Subcutaneous abdominal adipose tissue (tissue), 5 donors: ENCODE results near the gene HECW1.

Experiments
- H3K27ac ChIP-seq: one replicate; pipeline ENCODE4 v1.7.0; 2013; ENCODE audit warnings: low read depth, mild to moderate bottlenecking, inconsistent platforms, low read length, moderate library complexity
- H3K27me3 ChIP-seq, 5 donors: one replicate each; pipeline ENCODE4 v1.7.0; 2013; ENCODE audit warnings: low read length in 5 of 5, inconsistent platforms in 1 of 5; ENCODE audit not compliant: control insufficient read depth in 5 of 5, insufficient read depth in 4 of 5
- H3K36me3 ChIP-seq, 5 donors: one replicate each; pipeline ENCODE4 v1.7.0; 2013; ENCODE audit warnings: low read length in 5 of 5; ENCODE audit not compliant: control insufficient read depth in 5 of 5, insufficient read depth in 5 of 5
- H3K4me1 ChIP-seq, 5 donors: one replicate each; pipeline ENCODE4 v1.7.0; 2013; ENCODE audit warnings: low read length in 5 of 5, mild to moderate bottlenecking in 3 of 5, moderate library complexity in 1 of 5; ENCODE audit not compliant: control insufficient read depth in 5 of 5, insufficient read depth in 5 of 5
- H3K4me3 ChIP-seq, 5 donors: one replicate each; pipeline ENCODE4 v1.7.0; 2013; ENCODE audit warnings: low read length in 5 of 5, low read depth in 1 of 5
- H3K9ac ChIP-seq, 5 donors: one replicate each; pipeline ENCODE4 v1.7.0; 2013; ENCODE audit warnings: low read length in 5 of 5, mild to moderate bottlenecking in 4 of 5, moderate library complexity in 3 of 5
- H3K9me3 ChIP-seq, 5 donors: one replicate each; pipeline ENCODE4 v1.7.0; 2013; ENCODE audit warnings: low read length in 5 of 5; ENCODE audit not compliant: control insufficient read depth in 5 of 5
- donor health status: healthy.
- donor health status: healthy.
- donor health status: healthy.
- donor health status: healthy.
- donor health status: healthy.

The HECW1 gene

GRCh38 chr7:43110791-43111535, 1.5 kb upstream of the HECW1 start:
- Histone ChIP-seq H3K4me3 (no peak overlapping the region), H3K4me1 (peaks cover 0 to 17% (median 15%) of the 10 kb centered on the region in 5 donors), H3K9ac (no peak overlapping the region), H3K9me3 (no peaks in the 10 kb centered on the region), H3K27ac (no peak overlapping the region), H3K36me3 (no peaks in the 10 kb centered on the region), H3K27me3 (peaks cover 21 to 43% (median 29%) of the 10 kb centered on the region in 5 donors)

- no peak overlapping the region for H3K9ac ChIP-seq
- H3K4me3 ChIP-seq = no peak overlapping the region
- H3K27me3 ChIP-seq = peaks cover 21 to 48% (median 33%) of the 10 kb centered on the region in 5 donors
- H3K27ac ChIP-seq = no peak overlapping the region
- peaks cover 0 to 21% (median 15%) of the 10 kb centered on the region in 5 donors for H3K4me1 ChIP-seq
- no peaks in the 10 kb centered on the region for H3K9me3 ChIP-seq
- no peaks in the 10 kb centered on the region for H3K36me3 ChIP-seq
Measured at GRCh38 chr7:43111630-43112458, 603 bp upstream of the HECW1 start.

GRCh38 chr7:43112941-43113621, 634 bp downstream of the HECW1 start:
- Histone ChIP-seq H3K4me3 (peak overlapping the region in 2 of 5 donors; percentile 45 to 50), H3K9me3 (no peaks in the 10 kb centered on the region), H3K4me1 (peaks cover 0 to 21% (median 15%) of the 10 kb centered on the region in 5 donors), H3K9ac (no peak overlapping the region), H3K27ac (no peak overlapping the region), H3K27me3 (peaks cover 21 to 48% (median 33%) of the 10 kb centered on the region in 5 donors), H3K36me3 (no peaks in the 10 kb centered on the region)

- H3K27ac ChIP-seq = no peak overlapping the region
- H3K4me1 ChIP-seq = peaks cover 0 to 21% (median 15%) of the 10 kb centered on the region in 5 donors
- H3K9me3 ChIP-seq = no peaks in the 10 kb centered on the region
- H3K27me3 ChIP-seq = peaks cover 21 to 45% (median 33%) of the 10 kb centered on the region in 5 donors
- H3K4me3 ChIP-seq = peak overlapping the region in 2 of 5 donors; percentile 45 to 50
- no peaks in the 10 kb centered on the region for H3K36me3 ChIP-seq
- H3K9ac ChIP-seq = no peak overlapping the region
Measured at GRCh38 chr7:43113622-43114457, 1.4 kb downstream of the HECW1 start.

GRCh38 chr7:43114458-43114780, 2.0 kb downstream of the HECW1 start:
- Histone ChIP-seq H3K36me3 (no peaks in the 10 kb centered on the region), H3K9ac (no peak overlapping the region), H3K4me1 (peaks cover 0 to 21% (median 15%) of the 10 kb centered on the region in 5 donors), H3K9me3 (no peaks in the 10 kb centered on the region), H3K4me3 (no peak overlapping the region), H3K27ac (no peak overlapping the region), H3K27me3 (peaks cover 21 to 45% (median 35%) of the 10 kb centered on the region in 5 donors)

- Histone ChIP-seq H3K4me1 (peaks cover 0 to 21% (median 15%) of the 10 kb centered on the region in 5 donors), H3K27ac (no peak overlapping the region), H3K9me3 (no peaks in the 10 kb centered on the region), H3K27me3 (peaks cover 26 to 38% (median 27%) of the 10 kb centered on the region in 5 donors), H3K9ac (no peak overlapping the region), H3K36me3 (no peaks in the 10 kb centered on the region), H3K4me3 (no peak overlapping the region)
Measured at GRCh38 chr7:43116451-43116850, 4.0 kb downstream of the HECW1 start.

GRCh38 chr7:43117095-43117494, 4.6 kb downstream of the HECW1 start:
- no peak overlapping the region for H3K9ac ChIP-seq
- H3K36me3 ChIP-seq = no peaks in the 10 kb centered on the region
- no peak overlapping the region for H3K4me3 ChIP-seq
- H3K27ac ChIP-seq = no peak overlapping the region
- peaks cover 21 to 32% (median 22%) of the 10 kb centered on the region in 5 donors for H3K27me3 ChIP-seq
- H3K4me1 ChIP-seq = peaks cover 0 to 21% (median 15%) of the 10 kb centered on the region in 5 donors
- H3K9me3 ChIP-seq = no peaks in the 10 kb centered on the region

GRCh38 chr7:43117861-43118260, 5.4 kb downstream of the HECW1 start:
- H3K4me1 ChIP-seq = peaks cover 0 to 15% (median 10%) of the 10 kb centered on the region in 5 donors

GRCh38 chr7:43118313-43118712, 5.9 kb downstream of the HECW1 start:
- no peak overlapping the region for H3K27ac ChIP-seq
- H3K27me3 ChIP-seq = peaks cover 19 to 24% (median 21%) of the 10 kb centered on the region in 5 donors
- no peaks in the 10 kb centered on the region for H3K9me3 ChIP-seq
- H3K4me3 ChIP-seq = no peak overlapping the region
- H3K4me1 ChIP-seq = peaks cover 0 to 11% (median 6%) of the 10 kb centered on the region in 5 donors
- H3K9ac ChIP-seq = no peak overlapping the region
- no peaks in the 10 kb centered on the region for H3K36me3 ChIP-seq

More at GRCh38 chr7:43117861-43118260, 5.4 kb downstream of the HECW1 start:
- Histone ChIP-seq H3K27me3 (peaks cover 19 to 26% (median 21%) of the 10 kb centered on the region in 5 donors), H3K9ac (no peak overlapping the region), H3K27ac (no peak overlapping the region), H3K9me3 (no peaks in the 10 kb centered on the region), H3K36me3 (no peaks in the 10 kb centered on the region), H3K4me3 (no peak overlapping the region)
